CD4-positive, alpha-beta T cell treated with Interleukin-15 for 1 hour (primary cell): Measurements from ENCODE around the gene GRM8.

ENCODE experiments used
- DNase-seq: peaks from one replicate; pipeline ENCODE4 v3.0.0-alpha.2; 2020

GRM8 gene

GRCh38 chr7:126411032-126411820 is 841.5 kb downstream of the GRM8 start:
- DNase-seq, result no peak

GRCh38 chr7:126403040-126403439 is 849.7 kb downstream of the GRM8 start:
- no peak for DNase-seq

DNA sequence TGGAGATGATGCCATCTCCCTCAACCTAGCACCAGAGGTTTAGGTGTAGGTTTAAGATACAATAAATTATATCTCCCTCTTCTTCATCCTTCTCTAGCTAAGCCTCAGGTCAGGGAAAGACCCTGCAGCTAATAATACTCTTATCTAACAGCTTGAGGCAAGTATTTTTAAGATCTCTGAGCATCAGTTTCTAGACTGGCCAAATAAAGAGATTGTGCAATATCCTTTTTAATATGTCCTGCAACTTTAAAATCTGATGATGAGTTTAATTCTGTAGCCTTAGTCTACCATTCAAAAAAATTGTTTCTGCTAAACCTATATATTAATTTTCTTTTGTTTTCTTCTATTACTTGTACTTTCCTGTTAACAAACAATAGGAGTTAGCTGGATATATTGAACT is 850.8 kb downstream of the GRM8 start:
- no peak for DNase-seq

DNA sequence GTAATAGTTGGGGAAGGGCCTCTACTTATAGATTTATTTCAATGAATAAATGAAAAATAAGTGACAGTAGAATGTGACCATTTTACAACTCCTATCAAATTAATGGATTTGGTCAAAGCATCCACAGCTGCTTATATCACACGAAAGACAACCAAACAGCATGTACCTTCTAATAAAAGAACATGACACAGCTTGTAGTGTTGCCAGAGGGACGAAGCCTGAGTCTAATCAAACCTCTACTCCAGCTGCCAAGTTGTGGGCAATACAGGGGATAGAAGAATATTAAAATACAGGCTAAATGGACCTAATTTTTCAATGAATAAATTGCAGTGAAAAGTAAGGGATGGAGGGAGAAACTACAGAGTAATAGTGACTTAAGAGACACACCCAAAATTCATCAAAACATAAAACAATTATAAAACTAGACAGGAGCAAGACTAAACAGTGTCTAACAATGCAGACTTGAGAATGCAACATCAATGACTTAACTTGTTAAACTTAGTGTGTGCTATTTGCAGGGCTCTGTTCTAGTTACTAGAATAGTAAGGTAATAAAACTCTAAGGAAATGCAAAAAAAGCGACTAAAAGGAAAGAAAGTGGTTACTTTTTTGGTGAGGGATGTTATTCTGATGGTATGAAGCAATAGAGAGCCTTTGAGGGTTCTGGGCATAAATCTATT is 853.8 kb downstream of the GRM8 start:
- DNase-seq, result no peak

GRCh38 chr7:126398285-126398684 is 854.5 kb downstream of the GRM8 start:
- DNase-seq, result no peak

- DNase-seq, result no peak
Measured at GRCh38 chr7:126394406-126394805, 858.3 kb downstream of the GRM8 start.
